NCI-H2029 (cell line): Measurements from ENCODE around the gene KDM2A.

Experiments
- DNase-seq: peaks from one replicate; lab custom pipeline; 2025; lab: John Stamatoyannopoulos, UW

Gene KDM2A

GRCh38 chr11:67261640-67261945 lies 142.5 kb downstream of the KDM2A start:
- no peak for DNase-seq

- DNase-seq, result no peak
These were observed 143.1 kb downstream of the KDM2A start for GRCh38 chr11:67261946-67262681.

GRCh38 chr11:67262731-67263675 lies 143.9 kb downstream of the KDM2A start:
- peak; percentile 59 for DNase-seq

- DNase-seq, result no peak
These were observed 145.2 kb downstream of the KDM2A start for GRCh38 chr11:67264260-67264659.

GRCh38 chr11:67264877-67265632 lies 146.0 kb downstream of the KDM2A start:
- no peak for DNase-seq

DNA sequence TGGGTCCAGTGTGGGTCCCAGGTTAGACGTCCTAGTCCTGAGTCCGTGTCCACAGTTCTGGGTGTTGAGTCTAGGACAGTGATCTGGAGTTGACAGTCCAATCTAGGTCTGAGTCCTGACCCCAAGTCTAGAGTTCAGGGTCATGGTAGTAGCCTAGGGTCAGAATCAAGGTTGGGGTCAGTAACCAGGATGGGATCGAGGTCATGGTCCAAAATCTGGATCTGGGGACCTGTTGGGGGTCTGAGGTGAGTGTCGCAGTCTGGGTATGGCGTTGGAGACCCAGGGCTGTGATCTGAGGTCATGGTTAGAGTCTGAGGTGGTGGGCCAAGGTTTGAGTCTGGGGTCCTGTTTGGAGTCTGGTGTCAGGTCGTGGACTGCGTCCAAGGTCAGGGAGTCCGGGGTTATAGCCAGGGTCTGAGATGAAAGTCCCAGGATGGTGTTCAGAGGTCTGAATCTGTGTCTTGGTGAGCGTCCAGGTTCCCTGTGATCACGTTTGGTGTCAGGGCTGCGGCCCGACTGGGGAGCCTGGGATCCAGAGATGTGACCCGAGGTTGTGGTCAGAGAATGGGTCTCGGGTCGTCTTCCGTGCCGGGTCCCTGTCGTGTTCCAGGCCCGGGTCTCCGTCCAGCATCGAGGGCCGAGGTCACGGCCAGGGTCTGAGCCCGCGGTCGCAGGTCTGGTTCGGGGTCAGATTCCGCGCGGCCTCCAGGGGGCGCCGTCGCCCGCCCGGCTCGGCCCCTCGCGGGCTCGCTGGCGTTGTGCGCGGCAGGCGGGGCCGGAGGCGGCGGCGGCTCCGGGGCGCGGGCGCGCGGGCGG lies 146.8 kb downstream of the KDM2A start:
- peak; percentile 19 for DNase-seq

DNA sequence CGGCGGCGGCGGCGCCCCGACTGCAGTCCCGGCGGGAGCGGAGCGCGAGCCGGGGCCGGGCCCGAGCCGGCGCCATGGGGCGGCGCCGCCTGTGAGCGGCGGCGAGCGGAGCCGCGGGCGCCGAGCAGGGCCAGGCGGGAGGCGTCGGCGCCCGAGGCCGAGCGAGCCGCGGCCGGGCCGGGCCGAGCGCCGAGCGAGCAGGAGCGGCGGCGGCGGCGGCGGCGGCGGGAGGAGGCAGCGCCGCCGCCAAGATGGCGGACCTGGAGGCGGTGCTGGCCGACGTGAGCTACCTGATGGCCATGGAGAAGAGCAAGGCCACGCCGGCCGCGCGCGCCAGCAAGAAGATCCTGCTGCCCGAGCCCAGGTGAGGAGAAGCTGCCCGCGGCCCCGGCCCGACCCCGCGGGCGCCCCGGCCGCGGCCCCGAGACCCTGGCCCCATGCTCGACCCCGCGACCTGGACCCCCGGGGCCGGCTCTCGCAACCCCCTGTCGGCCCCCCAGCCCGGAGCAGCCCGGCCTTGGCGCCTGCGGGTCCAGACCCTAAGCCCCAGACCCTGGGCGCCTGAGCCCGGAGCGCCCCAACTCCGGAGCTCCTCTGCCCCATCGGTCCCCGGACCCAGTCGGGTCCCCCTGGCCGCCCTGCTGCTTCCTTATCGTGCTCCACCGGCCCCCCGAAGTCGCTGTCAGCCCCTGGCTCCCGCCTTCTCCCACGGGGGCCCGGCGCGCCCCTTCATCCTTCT lies 147.6 kb downstream of the KDM2A start, which contains the start of gene GRK2:
Gene GRK2, plus strand, starts transcription at position 25 of the 739 bp plus-strand sequence. Its CDS starts 227 bp downstream, at position 252.
- DNase-seq, result peak; percentile 28

DNA sequence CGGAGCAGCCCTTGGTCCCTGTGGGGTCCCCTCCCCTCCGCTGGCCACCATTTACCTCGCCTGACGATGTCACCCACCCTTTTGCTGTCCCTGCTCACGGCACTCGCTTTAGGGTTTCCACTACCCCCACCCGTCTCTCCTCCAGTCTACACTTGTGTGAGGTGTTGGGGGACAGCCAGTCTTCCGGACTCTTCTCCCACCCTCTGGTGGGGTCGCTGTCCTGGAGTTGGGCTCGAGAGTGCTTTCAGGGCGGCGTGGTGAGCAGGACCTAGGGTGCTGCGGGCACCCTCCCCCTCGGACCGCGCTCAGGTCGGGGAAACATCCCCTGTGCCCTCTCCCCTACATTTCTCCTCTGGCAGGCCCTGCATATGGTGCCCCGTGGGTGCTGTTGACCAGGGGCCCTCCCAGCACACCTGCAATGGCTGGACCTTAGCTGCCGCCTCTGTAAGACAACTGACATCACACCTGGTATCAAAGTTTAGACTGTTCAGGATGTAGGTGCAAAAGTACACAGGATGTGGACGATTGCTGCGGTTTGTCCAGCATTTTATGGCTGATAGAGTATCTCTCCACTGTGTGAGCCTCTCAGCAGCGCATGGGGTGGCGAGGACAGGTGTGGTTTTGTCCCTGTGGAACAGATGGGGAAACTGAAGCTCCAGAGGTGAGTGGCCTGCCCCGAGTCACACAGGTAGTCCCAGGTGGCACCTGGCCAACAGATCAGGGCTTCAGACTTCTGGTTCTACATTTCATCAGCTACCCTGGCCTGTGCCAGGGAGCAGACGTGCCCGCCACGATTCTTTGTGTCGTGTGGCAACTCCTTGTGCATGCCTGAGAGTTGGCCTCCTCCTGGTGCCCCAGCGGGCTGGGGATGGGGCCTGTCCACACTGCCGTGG lies 148.4 kb downstream of the KDM2A start:
- peak; percentile 51 for DNase-seq

DNA sequence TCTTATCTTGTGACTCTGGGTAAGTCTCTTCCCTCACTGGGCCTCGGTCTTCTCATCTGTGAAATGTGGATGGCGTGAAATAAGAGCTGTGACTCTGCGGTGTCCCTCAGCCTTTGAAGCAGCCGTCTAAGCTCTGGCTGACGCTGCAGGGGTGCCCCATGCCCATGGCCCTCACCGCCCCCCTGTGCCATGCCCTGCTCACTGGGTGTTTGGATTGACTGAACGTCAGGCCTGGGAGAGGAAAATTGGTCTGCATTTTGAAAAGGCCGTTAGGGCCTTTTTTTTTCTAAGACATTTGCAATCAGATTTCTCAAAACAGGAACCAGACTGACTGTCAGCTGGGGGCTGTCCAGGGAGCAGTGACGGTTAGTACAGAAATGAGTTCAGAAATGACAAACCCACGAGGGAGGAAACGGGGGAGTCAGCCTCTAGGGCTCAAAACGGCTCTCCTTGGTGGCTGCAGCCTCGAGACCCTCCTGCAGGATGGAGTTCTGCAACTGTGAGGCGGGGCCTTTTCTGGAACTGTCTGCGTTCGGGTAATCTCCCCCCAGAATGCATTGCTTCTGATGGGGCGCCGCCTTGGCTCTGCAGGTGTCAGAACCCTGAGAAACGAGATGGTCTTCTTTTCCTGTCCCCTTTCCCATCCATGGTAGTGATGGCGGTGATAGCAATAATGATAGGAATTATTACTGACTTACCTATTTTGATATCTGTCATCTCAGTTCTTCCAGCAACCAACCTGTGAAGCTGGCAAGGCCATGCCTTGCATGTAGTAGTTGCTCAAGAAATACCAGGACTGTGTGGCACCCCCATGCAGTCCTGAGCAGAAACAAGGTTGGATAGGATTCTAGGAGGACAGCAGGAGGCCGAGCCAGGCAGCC lies 149.3 kb downstream of the KDM2A start:
- no peak for DNase-seq

- no peak for DNase-seq
These were observed 149.9 kb downstream of the KDM2A start for GRCh38 chr11:67268962-67269268.

DNA sequence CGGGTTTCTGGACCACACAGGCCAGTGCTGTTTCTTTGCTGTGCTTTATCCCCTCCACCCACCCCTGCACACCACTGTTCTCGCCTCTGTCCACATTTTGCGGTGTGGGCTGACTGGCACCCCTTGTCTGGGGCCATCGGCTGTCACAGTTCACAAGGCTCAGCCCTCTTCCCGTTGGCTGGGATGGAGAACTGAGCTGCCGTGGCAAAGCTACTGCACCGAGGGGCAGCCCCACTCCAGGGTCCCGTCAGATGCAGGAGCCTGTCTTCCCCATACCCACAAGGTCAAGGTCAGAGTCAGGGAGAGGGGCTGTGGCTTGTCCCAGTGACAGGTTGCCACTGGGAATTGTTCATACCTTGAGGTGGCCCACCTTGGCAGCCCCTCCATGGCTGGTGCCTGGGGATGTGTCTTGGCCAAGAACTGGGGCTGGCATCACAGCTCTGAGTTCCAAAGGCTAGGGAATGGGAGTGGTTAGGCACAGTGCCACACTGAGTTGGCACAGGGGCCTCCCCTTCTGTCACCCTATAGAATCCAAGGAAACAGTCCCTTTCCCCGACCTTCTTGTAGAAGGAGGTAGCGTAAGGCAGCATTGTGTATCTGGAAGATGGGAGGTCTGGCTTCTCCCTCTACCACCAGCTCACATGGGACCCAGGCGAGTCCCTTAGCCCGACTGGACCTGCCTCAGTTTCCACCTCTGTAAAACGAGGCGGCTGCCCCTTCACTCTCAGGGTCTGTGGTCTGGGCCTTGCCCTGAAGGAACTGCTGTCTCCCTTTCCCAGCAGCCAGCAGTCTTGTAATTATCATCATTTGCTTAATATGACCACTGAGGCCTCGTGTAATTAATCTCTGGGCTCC lies 150.6 kb downstream of the KDM2A start:
- no peak for DNase-seq

- DNase-seq, result no peak
These were observed 151.5 kb downstream of the KDM2A start for GRCh38 chr11:67270256-67271204.

DNA sequence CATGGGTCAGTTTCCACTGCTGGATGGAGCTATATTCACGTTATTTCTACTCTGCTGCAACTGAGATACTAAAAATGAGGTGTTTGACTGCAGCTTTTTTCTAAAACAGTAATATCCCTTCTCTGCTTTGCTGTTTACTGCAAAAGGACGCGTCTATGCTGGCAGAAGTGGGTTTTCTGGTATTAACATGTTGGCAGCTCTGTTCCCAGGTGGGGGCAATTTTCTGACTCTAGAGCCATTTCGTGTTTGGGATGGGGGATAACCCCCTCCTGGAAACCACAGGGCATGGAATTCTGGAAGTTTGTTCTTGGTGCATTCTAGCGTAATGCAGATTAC lies 152.1 kb downstream of the KDM2A start:
- DNase-seq, result no peak

- DNase-seq, result no peak
These were observed 152.7 kb downstream of the KDM2A start for GRCh38 chr11:67271541-67272284.

DNA sequence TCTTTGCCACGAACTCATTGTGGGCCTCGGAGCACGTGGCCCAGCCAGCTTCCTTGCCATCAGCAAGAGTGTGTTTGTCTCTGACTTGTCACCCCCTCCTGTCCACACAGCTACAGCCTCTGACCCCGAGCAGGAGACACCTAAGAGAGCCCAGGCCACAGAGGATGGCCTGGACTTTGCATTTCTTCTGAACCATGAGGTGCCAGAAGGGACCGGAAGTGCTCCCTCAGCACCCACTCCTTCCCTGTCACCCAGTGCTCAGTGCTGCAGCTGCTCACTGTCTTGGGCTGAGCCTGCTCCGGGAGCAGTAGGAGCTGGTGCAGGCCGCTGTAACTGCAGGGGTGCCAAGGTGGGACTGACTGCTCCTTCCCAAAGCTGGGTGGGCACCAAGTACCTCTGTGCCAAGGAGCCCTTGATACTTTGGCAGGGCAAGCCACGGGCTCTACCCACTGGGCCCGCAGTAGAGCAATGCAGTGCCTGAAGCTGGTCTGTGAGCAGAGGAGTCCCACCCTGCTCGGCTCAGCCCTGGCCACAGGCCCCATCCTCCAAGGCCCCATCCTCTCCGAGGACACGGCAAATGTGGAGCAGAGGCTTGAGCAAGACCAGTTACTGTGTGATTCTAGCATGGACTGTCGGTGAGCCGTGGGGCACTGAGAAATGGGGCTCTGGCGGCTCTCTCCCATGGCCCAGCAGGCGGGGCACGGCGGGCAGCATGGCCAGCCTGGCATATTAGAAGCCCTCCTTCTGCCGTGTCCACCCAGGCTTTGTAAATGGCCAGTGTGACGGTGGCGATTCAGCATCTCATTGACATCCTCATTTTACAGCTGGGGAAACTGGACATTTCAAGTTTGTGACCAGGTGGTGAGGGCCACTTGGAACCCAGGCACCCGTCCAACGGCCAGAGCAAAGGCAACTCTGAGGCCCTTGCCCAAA lies 153.5 kb downstream of the KDM2A start:
- no peak for DNase-seq
